Ectodermal cell (in vitro differentiated cells): ENCODE data around the gene YBX2.
A peak's percentile ranks its signal among the peaks of the same experiment; 100 is the strongest.

Experiments used
- H3K27ac ChIP-seq: 2 replicates; pipeline ENCODE4 v1.7.0; 2013; ENCODE audit warnings: mild to moderate bottlenecking, low read depth, low read length; ENCODE audit not compliant: insufficient read depth, poor library complexity, severe bottlenecking
- H3K27me3 ChIP-seq: 2 replicates; pipeline ENCODE4 v1.7.0; 2013; ENCODE audit warnings: mild to moderate bottlenecking, low read length; ENCODE audit not compliant: insufficient read depth, control insufficient read depth, poor library complexity, severe bottlenecking
- H3K36me3 ChIP-seq: one replicate; pipeline ENCODE4 v1.7.0; 2013; ENCODE audit warnings: low read length; ENCODE audit not compliant: control insufficient read depth, insufficient read depth
- H3K4me1 ChIP-seq: one replicate; pipeline ENCODE4 v1.7.0; 2013; ENCODE audit warnings: low read length; ENCODE audit not compliant: control insufficient read depth, insufficient read depth
- H3K4me3 ChIP-seq: 2 replicates; pipeline ENCODE4 v1.7.0; 2013; ENCODE audit warnings: low read depth, low read length, control low read depth; ENCODE audit not compliant: insufficient read depth
- H3K9me3 ChIP-seq: 2 replicates; pipeline ENCODE4 v1.7.0; 2013; ENCODE audit warnings: mild to moderate bottlenecking, low read length, moderate library complexity; ENCODE audit not compliant: control insufficient read depth
- whole genome bisulfite sequencing, 2 experiments: methylation state at CpG; one replicate each; pipeline ENCODE4 v1.1.7; 2013; ENCODE audit warnings: missing lambda C conversion rate in 2 of 2; 5-methylcytosine and 5-hydroxymethylcytosine counted together

Gene YBX2

GRCh38 chr17:7330638-7331015, 36.2 kb upstream of the YBX2 start:
- peak overlapping the region; percentile 87 for H3K4me3 ChIP-seq
- WGBS, 2 experiments = 87% methylated on average over 13 of the region's 13 CpGs
- H3K9me3 ChIP-seq = no peaks in the 10 kb centered on the region
- H3K36me3 ChIP-seq = peaks cover 8% of the 10 kb centered on the region
- peak overlapping the region; percentile 93 for H3K27ac ChIP-seq
- no peaks in the 10 kb centered on the region for H3K27me3 ChIP-seq
- H3K4me1 ChIP-seq = peaks cover 9% of the 10 kb centered on the region

GRCh38 chr17:7329997-7330637, 35.7 kb upstream of the YBX2 start:
- peaks cover 9% of the 10 kb centered on the region for H3K4me1 ChIP-seq
- peak overlapping the region; percentile 93 for H3K27ac ChIP-seq
- no peaks in the 10 kb centered on the region for H3K27me3 ChIP-seq
- 3% methylated on average over 34 of the region's 34 CpGs for WGBS, 2 experiments
- no peaks in the 10 kb centered on the region for H3K9me3 ChIP-seq
- peaks cover 12% of the 10 kb centered on the region for H3K36me3 ChIP-seq
- H3K4me3 ChIP-seq = peak overlapping the region; percentile 87

GRCh38 chr17:7329374-7329996, 35.0 kb upstream of the YBX2 start:
- H3K4me3 ChIP-seq = peak overlapping the region; percentile 87
- peaks cover 9% of the 10 kb centered on the region for H3K4me1 ChIP-seq
- H3K36me3 ChIP-seq = peaks cover 15% of the 10 kb centered on the region
- no peaks in the 10 kb centered on the region for H3K27me3 ChIP-seq
- no peaks in the 10 kb centered on the region for H3K9me3 ChIP-seq
- WGBS, 2 experiments = 1% methylated on average over 43 of the region's 43 CpGs
- H3K27ac ChIP-seq = peak overlapping the region; percentile 93

- WGBS, 2 experiments = 0% methylated on average over 50 of the region's 50 CpGs
- Histone ChIP-seq H3K4me3 (peak within 1 kb of the TSS; percentile 87), H3K9me3 (no peaks in the 10 kb centered on the region), H3K27ac (peak within 1 kb of the TSS; percentile 93), H3K27me3 (no peaks in the 10 kb centered on the region), H3K36me3 (peaks cover 20% of the 10 kb centered on the region), H3K4me1 (peaks cover 9% of the 10 kb centered on the region)
Measured at GRCh38 chr17:7328840-7329373, 34.5 kb upstream of the YBX2 start, which contains the start of gene NEURL4. NEURL4 (minus strand) TSS chr17:7329335; CDS start chr17:7329312, 23 bp downstream.

- 94 to 96% methylated on average over 1 of the region's 1 CpG for WGBS, 2 experiments
- no peaks in the 10 kb centered on the region for H3K9me3 ChIP-seq
- H3K4me1 ChIP-seq = peaks cover 9% of the 10 kb centered on the region
- no peaks in the 10 kb centered on the region for H3K27me3 ChIP-seq
- H3K27ac ChIP-seq = no peak overlapping the region
- peaks cover 29% of the 10 kb centered on the region for H3K36me3 ChIP-seq
- H3K4me3 ChIP-seq = no peak overlapping the region
Measured at GRCh38 chr17:7328009-7328408, 33.6 kb upstream of the YBX2 start.

GRCh38 chr17:7327501-7327900, 33.1 kb upstream of the YBX2 start:
- Histone ChIP-seq H3K4me1 (peaks cover 9% of the 10 kb centered on the region), H3K9me3 (no peaks in the 10 kb centered on the region), H3K4me3 (no peak overlapping the region), H3K27ac (no peak overlapping the region), H3K27me3 (no peaks in the 10 kb centered on the region), H3K36me3 (peaks cover 34% of the 10 kb centered on the region)
- WGBS, 2 experiments = 94 to 97% methylated on average over 17 of the region's 17 CpGs

GRCh38 chr17:7327056-7327455, 32.6 kb upstream of the YBX2 start:
- Histone ChIP-seq H3K36me3 (peaks cover 38% of the 10 kb centered on the region), H3K4me3 (no peak overlapping the region), H3K27ac (no peak overlapping the region), H3K4me1 (peaks cover 9% of the 10 kb centered on the region), H3K27me3 (no peaks in the 10 kb centered on the region), H3K9me3 (no peaks in the 10 kb centered on the region)
- 92 to 93% methylated on average over 7 of the region's 7 CpGs for WGBS, 2 experiments

GRCh38 chr17:7326186-7326585, 31.7 kb upstream of the YBX2 start:
- peaks cover 47% of the 10 kb centered on the region for H3K36me3 ChIP-seq
- WGBS, 2 experiments = 92 to 95% methylated on average over 10 to 11 of the region's 11 CpGs
- no peak overlapping the region for H3K27ac ChIP-seq
- H3K4me3 ChIP-seq = no peak overlapping the region
- H3K9me3 ChIP-seq = no peaks in the 10 kb centered on the region
- peaks cover 9% of the 10 kb centered on the region for H3K4me1 ChIP-seq
- no peaks in the 10 kb centered on the region for H3K27me3 ChIP-seq

- 94 to 98% methylated on average over 18 of the region's 19 CpGs for WGBS, 2 experiments
- Histone ChIP-seq H3K27ac (no peak overlapping the region), H3K9me3 (no peaks in the 10 kb centered on the region), H3K4me1 (peaks cover 9% of the 10 kb centered on the region), H3K4me3 (no peak overlapping the region), H3K27me3 (no peaks in the 10 kb centered on the region), H3K36me3 (peaks cover 49% of the 10 kb centered on the region)
Measured at GRCh38 chr17:7325031-7325528, 30.6 kb upstream of the YBX2 start.

GRCh38 chr17:7324438-7324779, 30.0 kb upstream of the YBX2 start:
- no peaks in the 10 kb centered on the region for H3K27me3 ChIP-seq
- peaks cover 49% of the 10 kb centered on the region for H3K36me3 ChIP-seq
- peaks cover 9% of the 10 kb centered on the region for H3K4me1 ChIP-seq
- no peak overlapping the region for H3K4me3 ChIP-seq
- H3K27ac ChIP-seq = no peak overlapping the region
- 86 to 93% methylated on average over 3 of the region's 3 CpGs for WGBS, 2 experiments
- no peaks in the 10 kb centered on the region for H3K9me3 ChIP-seq
